Stomach (tissue), 9 donors: ENCODE measurements around the gene NLGN1. TPM values are rescaled to one million over a fixed set of nuclear protein-coding genes. Genes with fewer than 3 reads are reported as not detected.

Source experiments
- DNase-seq, 2 donors: peaks; one replicate each; pipeline versions ENCODE4 v3.0.0 to v3.0.0-alpha.2; 2013 to 2019
- H3K27ac ChIP-seq, 5 donors: fragments of 200-600 bp in 4 of 5; sonication (generic) in 4 of 5; one replicate each; pipeline ENCODE4 v1.5.1; 2013 to 2019; ENCODE audit warnings: mild to moderate bottlenecking in 1 of 5, moderate library complexity in 1 of 5
- H3K27me3 ChIP-seq, 3 donors: fragments of 200-600 bp; sonication (generic); one replicate each; pipeline ENCODE4 v1.5.1; 2017 to 2019; ENCODE audit warnings: mixed run types in 1 of 3
- H3K36me3 ChIP-seq, 4 donors: fragments of 200-600 bp; sonication (generic); 1 replicate in 3 of 4; 2 replicates in 1 of 4; pipeline ENCODE4 v1.5.1; 2016 to 2019
- H3K4me1 ChIP-seq, 4 donors: fragments of 200-600 bp; sonication (generic); one replicate each; pipeline ENCODE4 v1.5.1; 2016 to 2019
- H3K4me3 ChIP-seq, 4 donors: fragments of 200-600 bp; sonication (generic) in 3 of 4; one replicate each; pipeline ENCODE4 v1.5.1; 2016 to 2019; ENCODE audit warnings: mild to moderate bottlenecking in 1 of 4
- H3K9me3 ChIP-seq, 4 donors: fragments of 200-600 bp; sonication (generic); one replicate each; pipeline ENCODE4 v1.5.1; 2016 to 2019
- CTCF ChIP-seq, 7 experiments: fragments of 450-650 bp in 4 of 7; fragments of 200-600 bp in 3 of 7; sonication (generic) in 3 of 7; IDR thresholded peaks; one replicate each; pipeline ENCODE4 v1.5.1; 2016 to 2019; ENCODE audit warnings: antibody characterized with exemption in 7 of 7, control low read depth in 2 of 7, mild to moderate bottlenecking in 1 of 7
- EP300 ChIP-seq: sonication (generic); formaldehyde crosslinking; IDR thresholded peaks from one replicate; pipeline ENCODE4 v1.6.1; 2017; ENCODE audit warnings: antibody characterized with exemption
- POLR2A ChIP-seq, 4 donors: fragments of 450-650 bp; IDR thresholded peaks; one replicate each; pipeline ENCODE4 v1.6.1; 2016; ENCODE audit warnings: antibody characterized with exemption in 4 of 4, control low read depth in 2 of 4, mild to moderate bottlenecking in 1 of 4, moderate library complexity in 1 of 4
- POLR2AphosphoS5 ChIP-seq, 3 donors: sonication (generic); formaldehyde crosslinking; IDR thresholded peaks; one replicate each; pipeline ENCODE4 v1.6.1; 2016; ENCODE audit warnings: antibody characterized with exemption in 3 of 3
- WGBS, 5 donors: extraction: QIAGEN DNeasy Blood & Tissue Kit in 3 of 5; methylation state at CpG; one replicate each; pipeline versions ENCODE4 v1.1.5 to v1.1.7; 2013 to 2018; 5-methylcytosine and 5-hydroxymethylcytosine counted together
- intact Hi-C: fragments of 100-400 bp; cut with DNase I; formaldehyde crosslinking; loops from one replicate; pipeline ENCODE4 v1.15.1; 2023; ENCODE audit warnings: low total_unique reads
- polyA plus RNA-seq, 3 donors: library from polyadenylated mRNA; stranded (reverse); fragments of 200-250 nt; gene quantifications; one replicate each; pipeline ENCODE4 v1.2.3, GENCODE V29; 2013
- total RNA-seq, 5 donors: library from RNA; depleted of rRNA; stranded (reverse); fragments of >200 nt; gene quantifications; one replicate each; pipeline versions ENCODE4 v1.1.0 to v1.2.3, GENCODE V29; 2014 to 2016
- donor health status: healthy with polysubstance abuse.
- donor health status: Bipolar disorder and iron deficiency.
- donor health status: healthy.

The NLGN1 gene
- total and polyA plus RNA-seq, 8 donors: 0.15 to 45.2 (median 4.8) TPM; not detected in 1

DNA sequence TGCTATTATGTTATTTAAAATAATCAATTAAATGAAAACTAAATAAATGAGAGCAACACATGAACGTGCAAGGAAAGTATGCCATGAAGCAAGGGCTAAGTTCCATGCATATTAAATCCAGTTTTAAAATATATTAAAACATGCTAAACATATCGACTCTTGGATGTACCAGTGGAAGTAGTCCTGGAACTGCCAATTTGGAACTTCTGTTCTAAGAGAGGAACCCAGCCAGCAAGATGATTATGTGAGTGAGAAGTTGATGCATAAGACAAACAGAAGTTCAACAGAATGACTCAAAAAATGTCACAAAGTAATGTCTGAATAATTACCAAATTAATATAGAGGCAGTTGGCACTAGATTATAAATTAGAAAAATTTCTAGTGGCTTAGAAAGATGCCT lies 714.2 kb downstream of the NLGN1 start:
- 74 to 87% (median 84%) methylated on average over 2 of the region's 2 CpGs for WGBS, 5 donors
- intact Hi-C loops: no loop called here
- Histone ChIP-seq H3K27me3 (no peaks in the 10 kb centered on the region), H3K9me3 (no peaks in the 10 kb centered on the region), H3K4me1 (no peaks in the 10 kb centered on the region), H3K27ac (no peak overlapping the region), H3K4me3 (no peak overlapping the region), H3K36me3 (no peaks in the 10 kb centered on the region)
- no peak for TF ChIP-seq EP300
- TF ChIP-seq POLR2A (IDR thresholded peaks at IDR 0.05): no peak
- no peak for TF ChIP-seq POLR2AphosphoS5 (IDR thresholded peaks at IDR 0.05)
- no peak for TF ChIP-seq CTCF (IDR thresholded peaks at IDR 0.05)
- no peak for DNase-seq

- intact Hi-C loops: no loop called here
- Histone ChIP-seq H3K9me3 (no peaks in the 10 kb centered on the region), H3K4me1 (no peaks in the 10 kb centered on the region), H3K36me3 (no peaks in the 10 kb centered on the region), H3K4me3 (no peak overlapping the region), H3K27ac (no peak overlapping the region), H3K27me3 (no peaks in the 10 kb centered on the region)
- TF ChIP-seq POLR2A (IDR thresholded peaks at IDR 0.05) (no peak), EP300 (no peak), CTCF (IDR thresholded peaks at IDR 0.05) (no peak), POLR2AphosphoS5 (IDR thresholded peaks at IDR 0.05) (no peak)
- 86 to 97% (median 92%) methylated on average over 4 of the region's 4 CpGs for WGBS, 5 donors
- DNase-seq: no peak
These were observed 718.9 kb downstream of the NLGN1 start for GRCh38 chr3:174116421-174116820.

GRCh38 chr3:174120997-174121396 lies 723.5 kb downstream of the NLGN1 start:
- H3K4me3 ChIP-seq: no peak overlapping the region
- H3K36me3 ChIP-seq: no peaks in the 10 kb centered on the region
- no peaks in the 10 kb centered on the region for H3K27me3 ChIP-seq
- no peaks in the 10 kb centered on the region for H3K9me3 ChIP-seq
- H3K27ac ChIP-seq: no peak overlapping the region
- no peaks in the 10 kb centered on the region for H3K4me1 ChIP-seq
- no peak for TF ChIP-seq POLR2AphosphoS5 (IDR thresholded peaks at IDR 0.05)
- no peak for TF ChIP-seq CTCF (IDR thresholded peaks at IDR 0.05)
- TF ChIP-seq EP300: no peak
- TF ChIP-seq POLR2A (IDR thresholded peaks at IDR 0.05): no peak
- DNase-seq: no peak
- intact Hi-C loops: no loop called here

DNA sequence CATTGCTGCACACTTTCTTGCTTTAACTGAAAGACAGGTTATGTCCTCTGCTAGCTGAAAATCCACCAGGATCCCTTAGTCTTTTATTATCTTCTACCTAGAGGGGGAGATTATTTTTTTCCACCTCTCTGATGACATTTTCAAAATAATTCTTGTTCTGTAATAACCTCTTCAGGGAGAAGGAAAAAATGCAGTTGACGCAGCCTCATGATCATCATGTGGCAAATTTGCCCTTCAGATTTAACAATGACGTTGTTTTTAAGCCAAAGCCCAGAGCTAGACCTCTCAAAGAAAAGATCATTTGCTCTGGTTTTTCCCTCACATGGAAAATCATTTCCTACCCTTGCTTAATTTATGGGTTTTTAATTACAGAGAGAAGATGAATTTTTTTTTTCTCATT lies 724.9 kb downstream of the NLGN1 start:
- 79 to 92% (median 90%) methylated on average over 2 of the region's 2 CpGs for WGBS, 5 donors
- intact Hi-C loops: no loop called here
- Histone ChIP-seq H3K4me3 (no peak overlapping the region), H3K9me3 (no peaks in the 10 kb centered on the region), H3K27ac (no peak overlapping the region), H3K27me3 (no peaks in the 10 kb centered on the region), H3K36me3 (no peaks in the 10 kb centered on the region), H3K4me1 (peaks cover 0 to 4% (median 0%) of the 10 kb centered on the region in 4 donors)
- TF ChIP-seq POLR2A (IDR thresholded peaks at IDR 0.05) (no peak), EP300 (no peak), POLR2AphosphoS5 (IDR thresholded peaks at IDR 0.05) (no peak), CTCF (IDR thresholded peaks at IDR 0.05) (no peak)
- DNase-seq: no peak
